CD4-positive, alpha-beta T cell treated with Interferon alpha-2 for 1 hour (primary cell): ENCODE data around the gene ZNF827.
A peak's percentile ranks its signal among the peaks of the same experiment; 100 is the strongest.

ENCODE experiments used
- DNase-seq, 2 donors: peaks; one replicate each; pipeline ENCODE4 v3.0.0-alpha.2; 2020 to 2022

ZNF827 gene

DNA sequence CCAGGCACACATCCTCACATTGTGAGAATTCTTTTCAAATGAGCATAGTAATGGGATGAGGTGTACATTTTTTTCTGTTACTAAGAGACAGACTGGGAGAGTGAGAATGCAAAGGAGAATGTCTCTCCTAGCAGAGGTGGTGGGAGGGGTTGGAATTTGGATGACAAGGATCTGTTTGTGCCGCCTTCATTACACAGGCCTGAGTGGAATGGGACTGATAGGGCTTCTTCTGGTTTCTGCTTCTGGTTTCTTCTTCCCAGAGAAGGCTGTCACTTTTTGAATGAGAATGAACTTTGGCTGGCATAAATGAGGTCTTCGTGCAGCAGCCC is 203.3 kb downstream of the ZNF827 start:
- no peak for DNase-seq

DNA sequence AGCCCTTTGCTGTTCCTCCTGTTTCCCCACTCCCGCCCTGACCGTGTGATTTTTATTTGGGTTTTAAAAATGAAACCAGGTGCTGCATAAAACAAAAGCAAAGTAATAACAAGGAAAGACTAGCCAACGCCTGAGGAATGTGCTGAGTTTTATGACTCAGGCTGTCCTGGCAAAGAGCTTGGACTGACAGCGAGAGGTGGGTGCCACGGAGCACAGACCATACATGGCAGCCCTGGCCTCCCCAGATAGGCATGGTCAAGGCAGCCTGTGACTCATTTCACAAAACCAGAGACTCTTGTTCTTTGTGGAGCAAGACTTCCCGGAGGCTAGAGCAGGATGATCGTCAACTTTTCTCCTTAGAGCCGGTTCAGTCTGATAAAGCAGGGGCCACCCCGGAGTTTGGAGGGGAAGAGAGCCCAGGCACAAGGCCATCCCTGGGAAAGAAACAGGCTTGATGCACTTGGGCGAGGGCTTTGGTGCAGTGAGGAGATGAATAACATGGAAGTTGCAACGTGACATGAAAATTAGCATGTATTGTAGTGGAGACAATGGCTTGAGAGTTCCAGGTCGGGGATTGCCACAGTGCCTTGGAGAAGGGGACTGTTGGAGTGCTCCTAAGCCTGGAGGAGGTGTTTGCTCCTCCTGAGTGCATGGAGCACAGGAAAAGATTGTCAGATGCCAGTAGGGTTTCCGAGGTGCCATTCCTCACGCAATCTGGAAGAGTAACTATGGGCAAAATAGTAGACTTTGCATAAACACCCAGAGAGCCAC is 203.9 kb downstream of the ZNF827 start:
- no peak for DNase-seq

DNA sequence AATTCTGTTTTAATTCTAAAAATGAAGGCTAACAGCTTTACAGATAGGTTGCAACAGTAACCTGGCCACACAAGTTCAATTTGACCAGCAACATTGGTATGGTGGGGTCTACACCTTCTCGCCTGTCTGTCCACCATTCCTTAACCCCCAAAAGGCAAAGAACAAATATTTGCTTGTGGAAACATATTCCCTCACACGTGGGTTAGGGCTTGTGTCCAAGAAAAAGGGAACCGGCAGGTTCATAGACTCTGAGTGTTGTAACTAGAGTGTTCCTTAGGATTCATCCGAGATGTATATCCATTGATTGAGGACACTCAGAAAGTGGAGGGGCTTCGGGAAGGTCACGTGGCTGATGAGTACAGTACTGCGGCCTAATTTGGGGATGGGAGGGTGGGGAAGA is 204.6 kb downstream of the ZNF827 start:
- DNase-seq = no peak

DNA sequence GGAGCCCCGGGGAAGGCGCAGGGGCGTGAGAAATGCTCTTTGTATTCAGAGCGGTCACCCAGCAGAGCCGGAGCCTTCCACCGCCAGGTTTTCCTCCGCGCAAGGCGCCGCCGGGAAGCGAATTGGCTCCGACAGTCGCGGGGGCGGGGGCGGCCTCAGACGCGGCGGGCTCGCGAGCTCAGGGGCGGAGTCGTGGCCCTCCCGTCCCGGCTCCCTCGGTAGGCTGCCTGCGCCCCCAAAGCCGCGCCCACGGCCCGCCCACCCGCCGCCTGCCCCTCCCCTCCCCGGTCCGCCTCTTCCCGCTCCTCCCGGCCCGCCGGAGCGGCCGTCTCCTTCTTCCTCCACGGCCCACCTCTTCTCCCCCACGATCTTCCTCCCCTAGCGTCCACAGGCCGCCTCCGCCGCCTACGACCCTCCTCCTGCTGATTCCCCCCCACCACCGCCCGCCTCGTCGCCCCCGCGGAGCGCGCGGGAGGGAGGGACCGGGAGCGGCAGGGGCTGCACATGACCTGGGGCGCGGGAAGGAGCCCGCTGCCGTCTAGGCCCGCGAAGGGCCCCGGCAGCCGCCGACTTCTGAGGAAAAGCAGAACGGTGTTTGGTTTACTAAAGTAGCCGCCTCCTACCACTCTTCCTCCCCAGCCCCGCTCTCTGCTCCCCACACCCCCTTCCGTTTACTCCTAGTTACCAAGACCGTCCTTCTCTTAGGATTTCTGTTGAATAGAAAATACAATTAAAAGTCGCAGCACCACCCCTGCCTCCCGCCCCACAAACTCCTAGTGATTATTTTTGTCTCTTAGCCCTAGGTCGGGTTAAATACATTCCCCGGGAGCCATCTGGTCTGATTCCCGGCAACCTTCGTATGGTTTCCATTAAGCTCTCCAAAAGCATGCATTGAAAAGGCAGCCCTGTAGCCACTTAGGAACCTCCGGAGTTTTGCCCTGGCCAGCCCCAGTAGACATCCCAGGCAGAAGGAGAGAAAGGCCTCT is 205.4 kb downstream of the ZNF827 start:
- DNase-seq = peak; percentile 80 to 81

DNA sequence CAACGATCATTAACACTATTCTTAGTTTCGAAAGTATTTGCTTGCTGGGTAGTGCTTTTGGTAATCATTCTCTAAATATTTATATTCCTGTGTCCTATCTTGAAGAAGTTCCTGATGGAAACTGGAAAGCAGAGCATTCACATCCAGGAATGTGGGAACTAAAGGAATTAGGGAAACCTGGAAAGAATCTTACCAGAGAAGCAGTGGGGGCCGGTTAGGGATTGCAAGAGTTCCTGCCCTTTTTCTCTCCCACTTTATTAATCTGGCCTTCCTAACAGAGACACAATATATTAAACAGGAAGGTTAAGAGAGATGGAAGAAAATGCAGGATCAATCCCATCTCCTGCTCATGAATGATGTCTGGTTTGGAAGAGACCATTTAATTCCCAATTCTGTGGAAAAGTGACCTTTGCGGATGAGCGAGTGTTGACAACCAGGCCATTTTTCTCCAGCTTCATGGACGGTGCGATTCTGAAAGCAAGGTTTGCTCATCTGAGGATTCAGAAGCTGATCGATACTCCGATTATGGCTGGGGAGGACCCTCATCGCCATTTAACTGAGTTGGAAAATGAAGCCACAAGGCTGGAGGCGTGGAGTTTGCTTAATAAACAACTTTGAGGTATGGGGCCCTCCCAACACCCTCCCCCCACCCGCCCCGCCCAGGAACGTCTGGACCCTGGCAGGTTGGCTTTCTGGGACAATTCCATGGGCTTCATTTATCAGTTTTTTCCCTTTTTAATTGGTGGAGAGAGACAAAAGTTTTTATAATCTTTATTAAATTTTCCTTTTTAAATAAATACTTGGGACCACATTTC is 206.4 kb downstream of the ZNF827 start:
- no peak for DNase-seq

DNA sequence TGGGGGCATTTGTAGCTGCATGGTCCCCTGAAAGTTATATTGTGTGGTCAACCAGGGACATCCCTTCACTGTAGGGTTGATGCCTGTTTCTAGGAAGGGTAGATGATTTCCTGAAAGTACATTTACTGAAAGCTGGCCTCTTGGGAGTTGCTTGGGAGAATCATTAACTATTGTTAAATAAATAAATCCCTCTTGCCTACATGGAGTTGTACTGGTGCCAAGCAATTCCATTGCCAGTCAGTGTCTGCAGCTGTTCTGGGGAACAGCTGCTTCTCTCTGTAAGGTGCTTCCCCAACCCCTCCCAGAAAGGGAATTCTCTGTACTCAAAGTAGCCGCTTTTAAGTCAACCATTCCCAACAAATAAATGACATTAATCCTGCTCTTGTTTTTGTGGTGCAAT is 207.6 kb downstream of the ZNF827 start:
- DNase-seq = no peak

DNA sequence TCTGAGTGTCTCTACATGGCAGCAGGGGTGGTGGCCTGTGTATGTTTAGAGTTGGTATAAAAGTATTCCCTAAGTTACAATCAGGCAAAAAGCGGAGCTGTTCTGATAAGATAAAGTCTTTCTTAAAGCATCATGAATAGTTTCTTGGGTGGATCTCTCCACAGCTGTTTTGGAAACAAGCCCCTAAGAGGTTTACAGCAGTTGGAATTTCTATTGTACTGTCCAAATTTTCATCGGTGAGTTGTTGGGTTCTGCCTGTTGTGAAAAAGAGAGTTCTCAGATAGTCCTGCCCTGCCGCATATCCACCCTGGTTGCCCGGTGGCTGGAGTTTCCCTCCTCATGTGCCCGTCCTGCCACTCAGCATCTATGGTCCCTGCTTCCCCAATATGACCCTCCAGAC is 208.6 kb downstream of the ZNF827 start:
- no peak for DNase-seq

DNA sequence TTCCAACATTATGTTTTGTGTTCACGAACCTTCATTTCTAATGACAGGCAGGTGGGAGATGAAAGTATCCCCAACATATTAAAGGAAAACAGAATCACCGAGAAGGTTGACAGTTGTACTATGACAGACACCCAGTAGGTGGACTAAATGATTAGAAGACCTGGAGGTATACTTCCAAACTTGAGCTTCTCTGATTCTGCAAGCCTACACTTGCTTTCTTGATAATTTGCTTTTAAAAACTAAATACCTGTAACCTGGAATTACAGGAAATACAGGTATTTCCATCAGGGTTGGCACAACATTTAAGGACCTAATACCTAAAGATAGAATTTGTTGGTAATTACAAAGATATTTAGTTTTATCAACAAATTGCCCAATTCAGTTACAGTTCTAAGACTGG is 215.3 kb downstream of the ZNF827 start:
- DNase-seq = no peak

DNA sequence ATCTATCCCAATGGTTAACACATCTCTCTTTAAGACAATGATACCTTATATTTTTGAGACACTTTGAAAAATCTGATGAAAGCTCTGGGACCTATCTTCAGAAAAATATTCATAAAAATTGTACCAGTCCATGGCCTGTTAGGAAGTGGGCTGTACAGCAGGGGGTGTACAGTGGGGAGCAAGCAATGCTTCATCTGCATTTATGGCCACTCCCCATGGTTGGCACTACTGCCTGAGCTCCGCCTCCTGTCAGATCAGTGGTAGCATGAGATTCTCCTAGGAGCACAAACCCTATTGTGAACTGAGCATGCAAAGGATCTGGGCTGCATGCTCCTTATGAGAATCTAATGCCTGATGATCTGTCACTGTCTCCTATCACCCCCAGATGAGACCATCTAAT is 216.1 kb downstream of the ZNF827 start:
- no peak for DNase-seq

DNA sequence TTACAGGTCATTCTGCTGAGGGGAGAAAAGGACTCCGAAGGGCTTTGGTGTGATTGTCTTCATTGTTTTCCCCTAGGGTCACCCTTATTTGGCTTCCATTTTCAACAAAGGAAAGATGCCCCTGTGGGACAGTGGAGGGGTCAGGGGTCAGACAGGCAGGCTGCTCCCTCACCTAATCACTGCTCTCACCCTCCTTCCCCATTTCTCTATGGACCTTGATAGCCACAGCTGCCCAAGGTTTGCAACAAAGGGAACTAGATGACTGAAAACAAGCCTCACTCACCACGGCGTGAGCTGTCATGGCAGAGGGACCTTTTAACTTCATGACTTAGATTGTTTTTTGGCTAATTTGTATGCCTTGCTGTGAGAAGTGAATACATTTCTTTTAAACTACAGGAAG is 218.0 kb downstream of the ZNF827 start:
- DNase-seq = no peak

DNA sequence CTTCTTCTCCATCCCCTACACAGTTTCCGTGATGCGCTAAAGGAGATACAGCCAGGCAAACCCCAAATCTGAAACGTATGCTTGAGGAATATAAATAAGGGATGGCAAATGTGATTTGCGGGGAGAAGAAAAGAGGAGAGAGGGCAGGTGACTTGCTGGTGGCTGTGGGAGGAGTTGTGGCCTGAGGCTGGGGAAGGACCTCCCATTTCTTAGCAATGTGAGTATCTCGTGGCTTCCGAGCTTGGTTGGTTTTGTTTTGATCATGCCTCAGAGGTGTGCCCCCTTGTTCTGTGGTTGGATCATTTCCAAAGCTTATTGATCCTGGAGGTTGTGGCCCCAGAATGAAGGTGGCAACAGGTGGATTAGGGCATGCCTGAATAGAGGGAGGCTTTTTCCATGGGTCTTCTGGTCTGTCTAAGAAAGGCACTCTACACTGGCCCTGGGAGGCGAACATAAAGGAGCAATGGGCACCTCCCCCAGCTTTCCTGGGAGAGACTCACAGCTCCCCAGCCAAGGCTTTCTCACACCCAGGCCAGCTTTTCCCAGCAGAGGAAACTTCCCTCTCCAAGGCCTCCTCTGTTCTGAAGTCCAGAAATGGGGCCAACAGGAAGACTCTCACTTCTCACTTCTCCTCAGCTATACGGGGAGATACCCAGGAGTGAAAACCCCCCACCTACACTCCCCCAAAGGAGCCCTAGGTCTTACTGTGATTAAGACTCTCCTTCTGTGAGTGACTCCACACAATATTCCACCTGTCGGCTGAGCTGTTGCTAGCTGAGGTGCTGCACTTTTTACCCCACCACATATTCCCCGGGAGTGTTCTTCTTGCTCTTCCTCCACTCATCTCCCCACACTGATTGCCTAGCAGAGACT is 218.6 kb downstream of the ZNF827 start:
- DNase-seq = peak in 1 of 2 donors; percentile 24

DNA sequence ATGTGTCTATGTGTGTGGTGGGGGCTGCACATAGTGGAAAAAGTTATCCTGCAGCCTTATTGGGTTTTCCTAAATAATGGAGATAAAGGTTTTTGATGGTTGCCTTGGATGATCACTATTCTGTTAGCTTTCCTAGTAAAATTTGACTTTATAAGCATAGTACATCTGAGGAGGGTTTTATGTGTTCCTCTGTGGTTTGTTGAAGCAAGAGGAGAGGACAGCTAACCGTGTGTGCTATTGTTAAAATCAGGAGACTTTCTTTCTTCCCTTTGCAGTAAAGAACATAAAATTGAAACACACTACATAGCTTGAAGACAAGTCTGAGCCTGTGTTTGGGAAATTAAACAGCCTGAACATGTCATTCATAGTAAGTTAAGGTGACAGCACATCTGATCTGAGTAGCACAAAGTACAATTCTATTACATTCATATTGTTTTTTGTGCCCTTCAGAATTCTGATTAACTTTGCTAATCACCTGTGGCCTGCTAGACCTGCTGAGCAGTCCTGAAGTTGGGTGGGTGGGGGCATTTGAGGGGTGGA is 221.9 kb downstream of the ZNF827 start:
- DNase-seq = no peak

DNA sequence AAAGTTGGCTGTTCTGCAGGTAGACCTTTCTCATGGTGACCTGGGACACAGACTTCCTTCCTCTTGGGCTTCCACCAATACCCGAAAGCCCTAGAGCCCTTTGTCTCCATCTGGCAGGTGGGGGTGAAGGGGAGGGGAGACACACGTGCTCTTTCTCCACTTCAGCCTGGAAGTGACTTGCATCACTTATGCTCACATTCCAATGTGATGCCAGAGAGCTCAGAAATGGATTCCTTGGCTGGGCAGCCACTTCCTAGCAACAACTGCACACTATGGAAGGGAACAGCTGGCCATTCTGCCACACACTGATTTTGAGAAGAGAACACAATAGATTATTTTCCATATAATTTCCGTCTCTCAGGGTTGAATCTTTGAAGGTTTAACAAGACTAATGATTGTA is 222.4 kb downstream of the ZNF827 start:
- DNase-seq = no peak

DNA sequence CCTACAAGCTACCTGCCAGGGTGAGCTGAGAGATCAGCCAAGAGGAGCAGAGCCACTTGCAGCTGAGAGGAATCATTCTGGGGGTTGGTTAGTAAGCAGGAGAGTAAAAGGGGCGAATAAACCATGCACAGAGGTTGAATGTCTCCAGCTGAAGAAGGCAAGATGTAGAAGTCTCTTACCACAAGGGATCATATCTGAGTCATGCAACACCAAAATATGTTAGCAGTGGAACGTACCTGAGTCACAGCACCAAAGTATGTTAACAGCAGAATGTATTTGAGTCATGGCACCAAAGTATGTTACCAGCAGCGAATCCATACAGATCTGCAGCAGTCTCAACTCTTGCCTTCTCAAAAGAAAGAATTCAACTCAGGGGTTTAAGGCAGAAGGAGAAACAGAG is 228.8 kb downstream of the ZNF827 start:
- no peak for DNase-seq

DNA sequence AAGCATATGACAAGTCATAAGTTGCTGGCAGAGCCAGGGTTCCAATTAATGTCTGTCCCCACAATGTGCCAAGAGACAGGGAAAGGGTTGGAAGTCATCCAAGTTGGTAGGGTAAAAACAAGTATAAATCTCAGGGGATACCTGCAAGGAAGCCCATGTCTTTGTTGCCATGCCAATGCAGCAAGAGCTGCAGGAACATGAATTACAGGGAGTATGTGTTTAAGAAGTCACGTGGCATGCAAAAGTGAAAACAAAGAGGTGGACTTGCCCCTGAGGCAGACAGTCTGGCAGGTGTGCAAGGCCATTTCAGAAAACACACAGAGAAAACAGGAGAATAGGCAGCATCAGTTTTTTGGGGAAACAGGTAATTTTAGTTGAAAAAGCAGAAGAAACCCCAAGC is 229.3 kb downstream of the ZNF827 start:
- DNase-seq = no peak
